ENCODE data around the gene CDK7. TPM values are rescaled to one million over a fixed set of nuclear protein-coding genes. Genes with fewer than 3 reads are reported as not detected.

CDK7 gene
- total RNA-seq, 1 experiment from 2014 or later: 43.9 TPM

Other genes starting within 250 kb of the CDK7 start
- 52.5 and 67.2 TPM in 2 replicates for gene SLC30A5, start 140.9 kb upstream of the CDK7 start, total RNA-seq (2014; rRNA removed; shearing (Covaris generic))
- gene CCNB1, start 67.7 kb upstream of the CDK7 start, total RNA-seq (2014; rRNA removed; shearing (Covaris generic)): 328 and 432 TPM in 2 replicates
- gene CENPH, start 45.3 kb upstream of the CDK7 start, total RNA-seq (2014; rRNA removed; shearing (Covaris generic)): 101 and 132 TPM in 2 replicates
- gene CCDC125, start 97.9 kb downstream of the CDK7 start, total RNA-seq (2014; rRNA removed; shearing (Covaris generic)): 0.30 TPM in 1 of 2 replicates, not detected in the other
- 34.2 and 52.3 TPM in 2 replicates for gene AK6, start 134.6 kb downstream of the CDK7 start, total RNA-seq (2014; rRNA removed; shearing (Covaris generic))
- gene TAF9, start 134.6 kb downstream of the CDK7 start, total RNA-seq (2014; rRNA removed; shearing (Covaris generic)): 84.4 and 105 TPM in 2 replicates
- 39.1 TPM in 2 replicates for gene RAD17, start 134.9 kb downstream of the CDK7 start, total RNA-seq (2014; rRNA removed; shearing (Covaris generic))
- gene MARVELD2, start 180.2 kb downstream of the CDK7 start, total RNA-seq (2014; rRNA removed; shearing (Covaris generic)): 15.6 and 19.9 TPM in 2 replicates

Measured in H7 (cell line).